PC-9 (cell line): ENCODE data around the gene TBX6.

Experiments
- CTCF ChIP-seq: fragments of 200-600 bp; sonication (generic); conservative IDR thresholded peaks from 2 replicates; pipeline ENCODE4 v1.6.1; 2017; ENCODE audit warnings: mixed run types, antibody characterized with exemption, mild to moderate bottlenecking, moderate library complexity
- EZH2 ChIP-seq: fragments of 200-600 bp; sonication (generic); IDR thresholded peaks from 2 replicates; pipeline ENCODE4 v1.8.0; 2017; ENCODE audit warnings: antibody characterized with exemption, low read depth

GRCh38 chr16:30139583-30140481 lies 48.1 kb upstream of the TBX6 start:
- no peak for TF ChIP-seq CTCF
- TF ChIP-seq EZH2, result no peak
